Trophoblast cell (in vitro differentiated cells and primary cell): ENCODE results near the gene WEE1.

ENCODE experiments used
- DNase-seq, 2 donors: peaks; one replicate each; pipeline ENCODE4 v3.0.0-alpha.2; 2016
- H2AFZ ChIP-seq: 2 replicates; pipeline ENCODE4 v1.6.1; 2013; ENCODE audit warnings: low read length, moderate library complexity, mild to moderate bottlenecking; ENCODE audit not compliant: insufficient read depth, poor library complexity
- H2AK5ac ChIP-seq: 2 replicates; pipeline ENCODE4 v1.6.1; 2013; ENCODE audit warnings: mild to moderate bottlenecking, low read length
- H2BK120ac ChIP-seq: 2 replicates; pipeline ENCODE4 v1.6.1; 2013; ENCODE audit warnings: low read length, mild to moderate bottlenecking, moderate library complexity; ENCODE audit not compliant: insufficient read depth, poor library complexity
- H2BK12ac ChIP-seq: 2 replicates; pipeline ENCODE4 v1.6.1; 2013; ENCODE audit warnings: mild to moderate bottlenecking, low read length, moderate library complexity
- H2BK5ac ChIP-seq: 2 replicates; pipeline ENCODE4 v1.6.1; 2013; ENCODE audit warnings: low read length, low read depth, moderate library complexity, mild to moderate bottlenecking; ENCODE audit not compliant: poor library complexity
- H3K14ac ChIP-seq: 2 replicates; pipeline ENCODE4 v1.6.1; 2013; ENCODE audit warnings: mild to moderate bottlenecking, low read length
- H3K18ac ChIP-seq: 2 replicates; pipeline ENCODE4 v1.6.1; 2013; ENCODE audit warnings: mild to moderate bottlenecking, low read length
- H3K23ac ChIP-seq: 2 replicates; pipeline ENCODE4 v1.6.1; 2013; ENCODE audit warnings: low read length
- H3K27ac ChIP-seq: 2 replicates; pipeline ENCODE4 v1.5.1; 2013; ENCODE audit warnings: low read depth, mild to moderate bottlenecking, inconsistent platforms, low read length, moderate library complexity
- H3K27me3 ChIP-seq: 2 replicates; pipeline ENCODE4 v1.6.1; 2013; ENCODE audit warnings: inconsistent platforms, mild to moderate bottlenecking, low read length, moderate library complexity; ENCODE audit not compliant: insufficient read depth
- H3K36me3 ChIP-seq, 2 experiments: 1 replicate in 1 of 2; 2 replicates in 1 of 2; pipeline ENCODE4 v1.6.1; 2013; ENCODE audit warnings: low read length in 2 of 2, mild to moderate bottlenecking in 2 of 2, moderate library complexity in 1 of 2; ENCODE audit not compliant: insufficient read depth in 2 of 2, control insufficient read depth in 1 of 2
- H3K4ac ChIP-seq: 2 replicates; pipeline ENCODE4 v1.6.1; 2013; ENCODE audit warnings: low read depth, mild to moderate bottlenecking, low read length, moderate library complexity
- H3K4me1 ChIP-seq, 2 experiments: 1 replicate in 1 of 2; 2 replicates in 1 of 2; pipeline ENCODE4 v1.6.1; 2013; ENCODE audit warnings: low read length in 2 of 2, mild to moderate bottlenecking in 2 of 2, moderate library complexity in 1 of 2; ENCODE audit not compliant: insufficient read depth in 2 of 2, control insufficient read depth in 1 of 2
- H3K4me2 ChIP-seq: 2 replicates; pipeline ENCODE4 v1.6.1; 2013; ENCODE audit warnings: inconsistent platforms, mild to moderate bottlenecking, low read length, moderate library complexity
- H3K4me3 ChIP-seq: 2 replicates; pipeline ENCODE4 v1.5.1; 2013; ENCODE audit warnings: mild to moderate bottlenecking, low read depth, low read length, inconsistent platforms
- H3K79me1 ChIP-seq: one replicate; pipeline ENCODE4 v1.6.1; 2013; ENCODE audit warnings: low read length
- H3K79me2 ChIP-seq: 2 replicates; pipeline ENCODE4 v1.6.1; 2013; ENCODE audit warnings: low read length, mild to moderate bottlenecking; ENCODE audit not compliant: control insufficient read depth, insufficient read depth, poor library complexity
- H3K9ac ChIP-seq: 2 replicates; pipeline ENCODE4 v1.6.1; 2013; ENCODE audit warnings: mild to moderate bottlenecking, low read length
- H3K9me3 ChIP-seq: 2 replicates; pipeline ENCODE4 v1.6.1; 2013; ENCODE audit warnings: low read depth, mild to moderate bottlenecking, control low read depth, inconsistent platforms, low read length; ENCODE audit not compliant: insufficient read depth
- H4K12ac ChIP-seq: 2 replicates; pipeline ENCODE4 v1.6.1; 2013; ENCODE audit warnings: low read depth, mild to moderate bottlenecking, low read length, moderate library complexity
- H4K8ac ChIP-seq: 2 replicates; pipeline ENCODE4 v1.6.1; 2013; ENCODE audit warnings: low read depth, mild to moderate bottlenecking, low read length, moderate library complexity
- H4K91ac ChIP-seq: one replicate; pipeline ENCODE4 v1.6.1; 2013; ENCODE audit warnings: low read depth, mild to moderate bottlenecking, low read length, moderate library complexity
- WGBS: extraction: QIAGEN DNeasy Blood & Tissue Kit; methylation state at CpG from one replicate; pipeline ENCODE4 v1.1.7; 2013; ENCODE audit warnings: missing lambda C conversion rate; ENCODE audit not compliant: insufficient read length, insufficient coverage; ENCODE audit errors: extremely low coverage; 5-methylcytosine and 5-hydroxymethylcytosine counted together

WEE1 gene

DNA sequence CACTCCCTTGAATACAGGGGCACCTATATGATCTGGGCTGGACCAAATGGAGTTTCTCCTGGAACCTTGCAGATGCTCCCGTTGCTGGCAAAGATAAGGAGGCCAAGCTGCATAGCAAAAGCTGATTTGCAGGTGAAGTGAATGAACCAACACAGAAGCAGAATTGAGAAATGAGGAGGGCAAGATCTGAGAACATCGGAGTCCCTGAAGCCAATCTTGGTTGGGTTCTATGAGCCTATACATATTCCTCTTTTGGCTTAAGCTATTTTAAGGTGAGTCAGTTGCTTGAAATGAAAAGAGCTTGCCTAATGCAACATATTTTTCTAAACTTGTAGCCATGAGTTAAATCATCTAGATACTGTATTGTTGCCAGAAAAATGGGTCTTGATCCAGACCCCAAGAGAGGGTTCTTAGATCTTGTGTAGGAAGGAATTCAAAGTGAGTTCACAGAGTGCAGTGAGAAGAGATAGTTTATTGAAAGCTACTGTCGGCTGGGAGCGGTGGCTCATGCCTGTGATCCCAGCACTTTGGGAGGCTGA, 23.5 kb downstream of the WEE1 start:
- no peak overlapping the region for H4K8ac ChIP-seq
- no peak overlapping the region for H3K18ac ChIP-seq
- H3K9ac ChIP-seq, result no peak overlapping the region
- peak; percentile 62 to 81 for DNase-seq
- no peaks in the 10 kb centered on the region for H3K36me3 ChIP-seq
- peaks cover 7 to 16% of the 10 kb centered on the region in 2 experiments for H3K4me1 ChIP-seq
- peaks cover 2% of the 10 kb centered on the region for H3K9me3 ChIP-seq
- no peaks in the 10 kb centered on the region for H3K79me1 ChIP-seq
- no peak overlapping the region for H2BK5ac ChIP-seq
- no peak overlapping the region for H3K4me3 ChIP-seq
- no peak overlapping the region for H3K4ac ChIP-seq
- no peak overlapping the region for H4K12ac ChIP-seq
- no peak overlapping the region for H2BK12ac ChIP-seq
- no peak overlapping the region for H3K14ac ChIP-seq
- H3K27ac ChIP-seq, result no peak overlapping the region
- no peaks in the 10 kb centered on the region for H3K27me3 ChIP-seq
- no peak overlapping the region for H2AK5ac ChIP-seq
- H2BK120ac ChIP-seq, result no peak overlapping the region
- H3K79me2 ChIP-seq, result no peaks in the 10 kb centered on the region
- WGBS, result no CpG with 5 or more reads among the region's 4 CpGs
- H2AFZ ChIP-seq, result no peak overlapping the region
- no peak overlapping the region for H3K23ac ChIP-seq
- H4K91ac ChIP-seq, result no peak overlapping the region
- no peak overlapping the region for H3K4me2 ChIP-seq

DNA sequence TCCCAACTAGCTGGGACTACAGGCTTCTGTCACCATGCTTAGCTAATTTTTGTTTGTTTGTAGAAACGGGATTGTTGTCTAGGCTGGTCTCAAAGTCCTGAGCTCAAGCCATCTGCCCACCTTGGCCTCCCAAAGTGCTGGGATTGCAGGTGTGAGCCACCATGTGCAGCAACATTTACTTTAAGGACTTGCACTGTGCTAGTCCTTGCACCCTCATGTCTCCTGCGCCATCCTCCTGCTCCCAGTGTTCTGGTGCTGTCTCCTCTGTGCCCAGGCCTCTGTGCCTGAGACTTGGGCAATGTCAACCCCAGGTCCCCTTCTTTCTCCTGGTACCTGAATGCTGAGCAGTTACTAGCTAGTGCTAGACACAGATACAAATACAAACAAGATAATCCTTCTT, 26.7 kb downstream of the WEE1 start:
- no CpG with 5 or more reads among the region's 2 CpGs for WGBS
- peaks cover 2% of the 10 kb centered on the region for H3K9me3 ChIP-seq
- no peak overlapping the region for H3K14ac ChIP-seq
- H3K27me3 ChIP-seq, result no peaks in the 10 kb centered on the region
- H3K79me2 ChIP-seq, result no peaks in the 10 kb centered on the region
- H3K4ac ChIP-seq, result no peak overlapping the region
- H3K36me3 ChIP-seq, result no peaks in the 10 kb centered on the region
- H3K18ac ChIP-seq, result no peak overlapping the region
- H2BK5ac ChIP-seq, result no peak overlapping the region
- no peak overlapping the region for H2BK120ac ChIP-seq
- no peak overlapping the region for H2BK12ac ChIP-seq
- no peak overlapping the region for H3K4me2 ChIP-seq
- H3K79me1 ChIP-seq, result no peaks in the 10 kb centered on the region
- no peak overlapping the region for H4K12ac ChIP-seq
- H4K91ac ChIP-seq, result no peak overlapping the region
- H3K4me3 ChIP-seq, result no peak overlapping the region
- DNase-seq, result no peak
- H4K8ac ChIP-seq, result no peak overlapping the region
- no peak overlapping the region for H2AK5ac ChIP-seq
- H2AFZ ChIP-seq, result no peak overlapping the region
- H3K27ac ChIP-seq, result no peak overlapping the region
- peaks cover 7 to 10% of the 10 kb centered on the region in 2 experiments for H3K4me1 ChIP-seq
- H3K9ac ChIP-seq, result no peak overlapping the region
- H3K23ac ChIP-seq, result no peak overlapping the region

DNA sequence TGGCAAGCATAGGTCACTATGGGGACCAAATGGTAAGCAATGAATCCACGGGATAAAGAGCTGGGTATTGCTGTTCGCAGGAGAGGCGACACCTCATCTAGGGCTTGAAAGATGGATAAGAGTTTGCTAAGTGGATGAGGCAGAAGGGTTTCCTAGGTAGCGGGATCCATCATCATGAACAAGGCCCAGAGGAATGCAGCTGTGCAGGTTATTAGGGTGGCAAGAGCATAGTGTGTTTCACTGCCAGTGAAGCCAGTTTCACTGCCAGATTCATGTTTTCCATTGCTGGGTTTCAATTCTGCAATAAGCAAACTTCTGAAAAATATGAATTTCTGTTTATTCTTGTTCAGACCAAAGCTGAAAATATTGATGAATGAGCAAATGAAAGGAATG, 27.2 kb downstream of the WEE1 start:
- Histone ChIP-seq H3K18ac (no peak overlapping the region), H3K9me3 (peaks cover 2% of the 10 kb centered on the region), H2BK5ac (no peak overlapping the region), H3K4me3 (no peak overlapping the region), H3K27me3 (no peaks in the 10 kb centered on the region), H2AK5ac (no peak overlapping the region), H3K4me2 (no peak overlapping the region), H4K12ac (no peak overlapping the region), H2BK12ac (no peak overlapping the region), H4K91ac (no peak overlapping the region), H3K79me1 (no peaks in the 10 kb centered on the region), H3K9ac (no peak overlapping the region), H4K8ac (no peak overlapping the region), H3K4ac (no peak overlapping the region), H3K36me3 (no peaks in the 10 kb centered on the region), H3K14ac (no peak overlapping the region), H2AFZ (no peak overlapping the region), H3K79me2 (no peaks in the 10 kb centered on the region), H3K23ac (no peak overlapping the region), H2BK120ac (no peak overlapping the region), H3K4me1 (peaks cover 7 to 10% of the 10 kb centered on the region in 2 experiments), H3K27ac (no peak overlapping the region)
- no CpG with 5 or more reads among the region's 4 CpGs for WGBS
- peak; percentile 76 to 88 for DNase-seq

DNA sequence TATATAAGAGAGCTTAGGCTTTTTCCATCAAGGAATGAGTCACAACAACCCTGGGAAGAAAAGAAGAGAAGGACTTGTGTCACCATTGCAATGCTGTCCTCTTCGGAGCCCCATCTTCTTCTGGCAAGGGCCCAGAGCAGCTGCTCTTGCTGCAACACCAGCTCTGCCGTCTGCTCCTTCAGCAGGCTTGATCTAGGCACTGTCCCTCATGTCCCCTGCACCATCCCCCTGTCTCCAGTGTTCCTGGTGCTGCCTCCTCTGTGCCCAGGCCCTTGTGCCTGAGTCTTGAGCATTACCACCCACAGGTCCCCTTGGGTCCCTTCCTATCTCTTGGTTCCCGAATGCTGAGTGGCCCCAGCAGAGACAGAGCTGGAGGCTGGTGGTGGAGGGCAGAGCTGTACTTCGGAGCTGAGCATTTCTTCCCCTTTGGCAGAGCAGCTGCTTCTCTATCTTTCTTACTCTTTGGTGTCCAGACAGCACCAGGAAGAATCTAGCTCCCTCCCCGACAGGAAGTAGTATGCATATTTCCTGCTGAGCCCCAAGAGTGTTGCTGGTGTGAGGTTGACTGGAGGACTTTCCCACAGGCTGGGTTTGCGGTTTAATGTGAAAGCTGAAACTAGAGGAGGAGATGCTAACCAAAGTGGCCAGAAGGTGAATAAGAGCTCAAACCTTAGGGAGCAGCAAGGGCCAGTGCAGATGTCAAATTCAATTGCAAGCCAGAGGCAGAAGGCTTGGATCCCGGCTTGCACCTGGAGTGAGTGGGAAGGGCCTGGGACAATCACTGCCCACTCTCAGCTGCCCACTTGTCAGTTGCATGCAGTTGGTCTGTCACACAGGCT, 27.8 kb downstream of the WEE1 start:
- peaks cover 9 to 10% of the 10 kb centered on the region in 2 experiments for H3K4me1 ChIP-seq
- H2BK12ac ChIP-seq, result no peak overlapping the region
- WGBS, result no CpG with 5 or more reads among the region's 7 CpGs

More for the DNA sequence above, 27.8 kb downstream of the WEE1 start:
- Histone ChIP-seq H2BK120ac (no peak overlapping the region), H3K27me3 (no peaks in the 10 kb centered on the region), H2AK5ac (no peak overlapping the region), H3K23ac (no peak overlapping the region), H3K14ac (peak overlapping the region; percentile 1), H2AFZ (no peak overlapping the region), H3K4me2 (no peak overlapping the region), H3K9ac (no peak overlapping the region), H2BK5ac (peak overlapping the region; percentile 37), H3K79me2 (no peaks in the 10 kb centered on the region), H3K18ac (peak overlapping the region; percentile 4), H3K9me3 (peaks cover 2% of the 10 kb centered on the region), H3K36me3 (no peaks in the 10 kb centered on the region), H3K4ac (no peak overlapping the region), H4K8ac (peak overlapping the region; percentile 30), H3K4me3 (no peak overlapping the region), H3K79me1 (no peaks in the 10 kb centered on the region), H4K91ac (peak overlapping the region; percentile 2), H4K12ac (no peak overlapping the region), H3K27ac (no peak overlapping the region)
- no peak for DNase-seq
